ENCODE data around the gene TMOD1. TPM values are rescaled to one million over a fixed set of nuclear protein-coding genes. Genes with fewer than 3 reads are reported as not detected.
A peak's percentile ranks its signal among the peaks of the same experiment; 100 is the strongest.

TMOD1 gene
- polyA plus RNA-seq, 1 of the 3 experiments (the other 2 are of a cell fraction), result 0.54 TPM

DNA sequence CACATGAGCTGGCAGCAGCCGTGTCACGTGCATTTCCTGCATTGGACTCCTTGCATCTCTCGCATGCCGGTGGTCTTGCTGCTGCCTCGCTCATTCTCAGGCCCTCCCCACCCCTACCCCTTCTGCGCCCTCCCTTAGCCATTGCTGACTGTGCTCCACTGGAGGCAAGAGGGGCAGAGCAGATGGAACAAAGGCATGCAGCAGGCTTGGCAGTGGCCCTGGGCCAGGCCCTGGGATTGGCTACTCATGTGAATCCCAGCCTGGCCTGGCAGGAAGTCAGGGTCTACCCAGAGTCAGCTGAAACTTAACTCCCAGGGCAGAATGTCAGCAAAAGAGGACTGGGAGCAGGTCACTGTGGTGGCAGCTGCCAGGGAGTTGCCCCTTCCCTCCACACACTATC, 69.4 kb downstream of the TMOD1 start:
- TF ChIP-seq JUND (IDR thresholded peaks at IDR 0.05) (no peak), EZH2phosphoT487 (IDR thresholded peaks at IDR 0.05; ENCODE audit: borderline replicate concordance, low read depth) (no peak), TAF1 (IDR thresholded peaks at IDR 0.05; ENCODE audit: borderline replicate concordance, low read depth, low read length) (no peak), EP300 (IDR thresholded peaks at IDR 0.05; ENCODE audit: borderline replicate concordance in 1 of 2, low read depth in 1 of 2, low read length in 1 of 2) (no peak), SMC3 (IDR thresholded peaks at IDR 0.05; ENCODE audit: low read depth, low read length) (no peak), FOXJ3 (CRISPR knock-in tag; IDR thresholded peaks at IDR 0.05) (no peak), FOSL2 (IDR thresholded peaks at IDR 0.05; ENCODE audit: borderline replicate concordance, low read depth) (no peak), RAD21 (IDR thresholded peaks at IDR 0.05; ENCODE audit: low read length) (no peak), POLR2AphosphoS5 (IDR thresholded peaks at IDR 0.05; ENCODE audit: low read depth, low read length) (no peak), FOXM1 (IDR thresholded peaks at IDR 0.05; ENCODE audit: low read depth) (no peak), MXI1 (IDR thresholded peaks at IDR 0.05; ENCODE audit: low read depth, low read length) (no peak), YY1 (IDR thresholded peaks at IDR 0.05; ENCODE audit: low read depth) (no peak)
- TF ChIP-seq, protein P1, sequence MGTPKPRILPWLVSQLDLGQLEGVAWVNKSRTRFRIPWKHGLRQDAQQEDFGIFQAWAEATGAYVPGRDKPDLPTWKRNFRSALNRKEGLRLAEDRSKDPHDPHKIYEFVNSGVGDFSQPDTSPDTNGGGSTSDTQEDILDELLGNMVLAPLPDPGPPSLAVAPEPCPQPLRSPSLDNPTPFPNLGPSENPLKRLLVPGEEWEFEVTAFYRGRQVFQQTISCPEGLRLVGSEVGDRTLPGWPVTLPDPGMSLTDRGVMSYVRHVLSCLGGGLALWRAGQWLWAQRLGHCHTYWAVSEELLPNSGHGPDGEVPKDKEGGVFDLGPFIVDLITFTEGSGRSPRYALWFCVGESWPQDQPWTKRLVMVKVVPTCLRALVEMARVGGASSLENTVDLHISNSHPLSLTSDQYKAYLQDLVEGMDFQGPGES (IDR thresholded peaks at IDR 0.05; ENCODE audit: low read depth, low read length), result no peak
- TF ChIP-seq, protein P2, sequence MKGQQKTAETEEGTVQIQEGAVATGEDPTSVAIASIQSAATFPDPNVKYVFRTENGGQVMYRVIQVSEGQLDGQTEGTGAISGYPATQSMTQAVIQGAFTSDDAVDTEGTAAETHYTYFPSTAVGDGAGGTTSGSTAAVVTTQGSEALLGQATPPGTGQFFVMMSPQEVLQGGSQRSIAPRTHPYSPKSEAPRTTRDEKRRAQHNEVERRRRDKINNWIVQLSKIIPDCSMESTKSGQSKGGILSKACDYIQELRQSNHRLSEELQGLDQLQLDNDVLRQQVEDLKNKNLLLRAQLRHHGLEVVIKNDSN (IDR thresholded peaks at IDR 0.05; ENCODE audit: borderline replicate concordance, low read depth), result no peak
- no peaks in the 10 kb centered on the region for H3K27me3 ChIP-seq (ENCODE audit: insufficient read depth)
- H3K79me2 ChIP-seq (ENCODE audit: insufficient read depth), result no peaks in the 10 kb centered on the region
- no peak overlapping the region for H3K4me3 ChIP-seq (ENCODE audit: low read depth in 2 of 2, low read length in 1 of 2)
- no peak overlapping the region for H3K9ac ChIP-seq
- DNase-seq, result no peak
- H2AFZ ChIP-seq (ENCODE audit: low read depth), result no peak overlapping the region
- no peak overlapping the region for H3K4me2 ChIP-seq
- no peaks in the 10 kb centered on the region for H3F3A ChIP-seq (replicated peaks; ENCODE audit: insufficient read depth)
- H3K4me1 ChIP-seq (ENCODE audit: control insufficient read depth in 1 of 2, insufficient read depth in 2 of 2, low read depth in 1 of 2, low read length in 1 of 2), result peaks cover 0 to 52% of the 10 kb centered on the region in 2 experiments; a peak in 2 of 4 replicates
- H3K27ac ChIP-seq (ENCODE audit: low read depth in 2 of 2, low read length in 1 of 2), result peak overlapping the region in 1 of 2 experiments; percentile 77; a peak in 2 of 4 replicates
- CTCF ChIA-PET, result interaction anchor here (0.7 to 9.2 kb wide), 4 partner anchors 27 to 102 kb away, joined by 3 to 101 read pairs (median 37); no protein-coding TSS in a partner anchor
- 72% methylated on average over 3 of the region's 6 CpGs for WGBS (ENCODE audit: low lambda C conversion rate)
- H3K9me3 ChIP-seq, result no peaks in the 10 kb centered on the region
- no peaks in the 10 kb centered on the region for H3K9me2 ChIP-seq
- no peaks in the 10 kb centered on the region for H4K20me1 ChIP-seq (ENCODE audit: insufficient read depth)
- POLR2A ChIA-PET, result interaction anchor here (1.6 kb wide), 1 partner anchor 69 kb away, joined by 5 read pairs; the partner anchor contains the start of gene TMOD1
- H3K36me3 ChIP-seq (replicated peaks in 1 of 2; ENCODE audit: control insufficient read depth in 1 of 2, insufficient read depth in 2 of 2, low read length in 1 of 2), result peaks cover 0 to 10% of the 10 kb centered on the region in 2 experiments

DNA sequence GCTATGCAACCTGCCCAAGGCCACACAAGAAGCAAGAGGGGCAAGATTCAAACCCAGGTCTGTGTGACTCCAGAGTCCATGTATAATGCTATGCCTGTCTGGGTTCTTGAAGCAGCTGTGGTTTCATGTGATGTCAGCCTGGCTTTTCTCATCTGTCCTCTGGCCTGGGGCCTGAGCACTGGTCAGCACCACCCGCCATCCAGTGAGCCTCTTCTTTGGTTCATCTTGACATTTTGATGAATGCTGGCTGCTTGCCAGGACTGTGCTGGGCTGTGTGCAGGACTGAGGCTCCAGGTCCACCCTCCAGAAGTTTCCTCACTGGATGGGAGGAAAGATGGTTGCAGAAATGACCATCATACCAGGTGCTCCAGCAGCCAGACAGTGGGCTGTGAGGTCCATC, 70.2 kb downstream of the TMOD1 start:
- no peak overlapping the region for H3K9ac ChIP-seq
- no peaks in the 10 kb centered on the region for H3K79me2 ChIP-seq (ENCODE audit: insufficient read depth)
- no peak overlapping the region for H3K4me2 ChIP-seq
- peaks cover 0 to 10% of the 10 kb centered on the region in 2 experiments for H3K36me3 ChIP-seq (replicated peaks in 1 of 2; ENCODE audit: control insufficient read depth in 1 of 2, insufficient read depth in 2 of 2, low read length in 1 of 2)
- 67% methylated on average over 1 of the region's 1 CpG for WGBS (ENCODE audit: low lambda C conversion rate)
- CTCF ChIA-PET, result interaction anchor here (0.7 to 9.2 kb wide), 4 partner anchors 27 to 103 kb away, joined by 3 to 101 read pairs (median 36); no protein-coding TSS in a partner anchor
- peaks cover 0 to 49% of the 10 kb centered on the region in 2 experiments; a peak in 2 of 4 replicates for H3K4me1 ChIP-seq (ENCODE audit: control insufficient read depth in 1 of 2, insufficient read depth in 2 of 2, low read depth in 1 of 2, low read length in 1 of 2)
- no peaks in the 10 kb centered on the region for H3K27me3 ChIP-seq (ENCODE audit: insufficient read depth)
- POLR2A ChIA-PET, result interaction anchor here (0.9 to 1.6 kb wide), 2 partner anchors 67 to 70 kb away, joined by 4 to 5 read pairs; partner anchors contain the start of gene TMOD1
- no peaks in the 10 kb centered on the region for H3K9me2 ChIP-seq
- H2AFZ ChIP-seq (ENCODE audit: low read depth), result no peak overlapping the region
- peak overlapping the region in 1 of 2 experiments; percentile 77; a peak in 2 of 4 replicates for H3K27ac ChIP-seq (ENCODE audit: low read depth in 2 of 2, low read length in 1 of 2)
- TF ChIP-seq, protein P1 (IDR thresholded peaks at IDR 0.05; ENCODE audit: low read depth, low read length), result no peak
- TF ChIP-seq, protein P3, sequence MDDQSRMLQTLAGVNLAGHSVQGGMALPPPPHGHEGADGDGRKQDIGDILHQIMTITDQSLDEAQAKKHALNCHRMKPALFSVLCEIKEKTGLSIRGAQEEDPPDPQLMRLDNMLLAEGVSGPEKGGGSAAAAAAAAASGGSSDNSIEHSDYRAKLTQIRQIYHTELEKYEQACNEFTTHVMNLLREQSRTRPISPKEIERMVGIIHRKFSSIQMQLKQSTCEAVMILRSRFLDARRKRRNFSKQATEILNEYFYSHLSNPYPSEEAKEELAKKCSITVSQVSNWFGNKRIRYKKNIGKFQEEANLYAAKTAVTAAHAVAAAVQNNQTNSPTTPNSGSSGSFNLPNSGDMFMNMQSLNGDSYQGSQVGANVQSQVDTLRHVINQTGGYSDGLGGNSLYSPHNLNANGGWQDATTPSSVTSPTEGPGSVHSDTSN (IDR thresholded peaks at IDR 0.05), result peak; percentile 45
- TF ChIP-seq MXI1 (IDR thresholded peaks at IDR 0.05; ENCODE audit: low read depth, low read length) (peak; percentile 47; the same call in 1 of the 2 replicates), POLR2AphosphoS5 (IDR thresholded peaks at IDR 0.05; ENCODE audit: low read depth, low read length) (0 out of 2 replicates have a peak, but pooled peaks have one; percentile 41), EP300 (IDR thresholded peaks at IDR 0.05; ENCODE audit: borderline replicate concordance in 1 of 2, low read depth in 1 of 2, low read length in 1 of 2) (peak in 1 of 2 experiments; percentile 77; a peak in 2 of 4 replicates), GABPA (IDR thresholded peaks at IDR 0.05; ENCODE audit: low read depth) (no peak), GATA2 (CRISPR knock-in tag; IDR thresholded peaks at IDR 0.05) (peak; percentile 32; the same call in 1 of the 2 replicates), TEAD4 (IDR thresholded peaks at IDR 0.05; ENCODE audit: borderline replicate concordance, insufficient read depth) (no peak), TCF12 (IDR thresholded peaks at IDR 0.05) (peak; percentile 75; the same call in 1 of the 2 replicates), FOXM1 (IDR thresholded peaks at IDR 0.05; ENCODE audit: low read depth) (no peak), RCOR1 (IDR thresholded peaks at IDR 0.05; ENCODE audit: low read length) (peak; percentile 71), NFIC (IDR thresholded peaks at IDR 0.05; ENCODE audit: borderline replicate concordance) (peak; percentile 38; the same call in 1 of the 2 replicates), FOXJ3 (CRISPR knock-in tag; IDR thresholded peaks at IDR 0.05) (peak; percentile 78)
- TF ChIP-seq, protein P2 (IDR thresholded peaks at IDR 0.05; ENCODE audit: borderline replicate concordance, low read depth), result no peak
- H3F3A ChIP-seq (replicated peaks; ENCODE audit: insufficient read depth), result no peaks in the 10 kb centered on the region
- H3K4me3 ChIP-seq (ENCODE audit: low read depth in 2 of 2, low read length in 1 of 2), result no peak overlapping the region
- H4K20me1 ChIP-seq (ENCODE audit: insufficient read depth), result no peaks in the 10 kb centered on the region
- H3K9me3 ChIP-seq, result no peaks in the 10 kb centered on the region
- peak; percentile 70 for DNase-seq
